SK-N-SH treated with all-trans-retinoic acid at 6 μM for 48 hours (cell line): Measurements from ENCODE around the gene NSMF.

Experiments
- ATAC-seq: fragments of 200-7000 bp; cut with Tn5 transposase; 3 replicates; pipeline ENCODE4 v1.9.1; 2020; ENCODE audit warnings: mild to moderate bottlenecking, moderate library complexity
- ARNTL ChIP-seq: fragments of 450-650 bp; formaldehyde crosslinking; IDR thresholded peaks from 2 replicates; pipeline ENCODE4 v1.5.0; 2020; ENCODE audit warnings: low read depth, mild to moderate bottlenecking, moderate library complexity, borderline replicate concordance
- BACH2 ChIP-seq: fragments of 250-450 bp; sonication (Bioruptor Pico); IDR thresholded peaks from 2 replicates; pipeline ENCODE4 v1.9.0; 2021; ENCODE audit warnings: mild to moderate bottlenecking, borderline replicate concordance
- ESRRG ChIP-seq: fragments of 250-450 bp; sonication (Bioruptor Pico); IDR thresholded peaks from 2 replicates; pipeline ENCODE4 v1.6.1; 2021; ENCODE audit warnings: mild to moderate bottlenecking
- GLIS3 ChIP-seq: fragments of 250-450 bp; sonication (Bioruptor Pico); IDR thresholded peaks from 2 replicates; pipeline ENCODE4 v1.5.0; 2020; ENCODE audit warnings: mild to moderate bottlenecking, moderate library complexity
- ISL1 ChIP-seq: fragments of 250-450 bp; sonication (Bioruptor Pico); IDR thresholded peaks from 2 replicates; pipeline ENCODE4 v2.1.2; 2022; ENCODE audit warnings: mild to moderate bottlenecking, moderate library complexity
- PPARA ChIP-seq: fragments of 250-450 bp; sonication (Bioruptor Pico); IDR thresholded peaks from 2 replicates; pipeline ENCODE4 v1.5.0; 2020; ENCODE audit warnings: mild to moderate bottlenecking, borderline replicate concordance
- RARB ChIP-seq: fragments of 250-450 bp; sonication (Bioruptor Pico); IDR thresholded peaks from 2 replicates; pipeline ENCODE4 v1.8.0; 2021; ENCODE audit warnings: mild to moderate bottlenecking, moderate library complexity
- SNAI2 ChIP-seq: fragments of 250-450 bp; sonication (Bioruptor Pico); IDR thresholded peaks from 2 replicates; pipeline ENCODE4 v1.5.0; 2020; ENCODE audit warnings: mild to moderate bottlenecking, moderate library complexity
- TCF4 ChIP-seq: fragments of 250-450 bp; sonication (Bioruptor Pico); IDR thresholded peaks from 2 replicates; pipeline ENCODE4 v1.8.0; 2021; ENCODE audit warnings: mild to moderate bottlenecking, moderate library complexity, borderline replicate concordance
- ZC3H10 ChIP-seq: fragments of 250-450 bp; sonication (Bioruptor Pico); IDR thresholded peaks from 2 replicates; pipeline ENCODE4 v1.5.1; 2021; ENCODE audit warnings: mild to moderate bottlenecking, moderate library complexity
- ZFP3 ChIP-seq: fragments of 250-450 bp; sonication (Bioruptor Pico); IDR thresholded peaks from 2 replicates; pipeline ENCODE4 v1.5.0; 2020; ENCODE audit warnings: mild to moderate bottlenecking, moderate library complexity
- ZFP30 ChIP-seq: fragments of 450-650 bp; formaldehyde crosslinking; IDR thresholded peaks from 2 replicates; pipeline ENCODE4 v1.5.0; 2022; ENCODE audit warnings: mild to moderate bottlenecking, moderate library complexity
- ZNF565 ChIP-seq: fragments of 450-650 bp; formaldehyde crosslinking; conservative IDR thresholded peaks from 2 replicates; pipeline ENCODE4 v1.5.0; 2020; ENCODE audit warnings: low read depth, mild to moderate bottlenecking, moderate library complexity
- ZNF8 ChIP-seq: fragments of 450-650 bp; formaldehyde crosslinking; IDR thresholded peaks from 2 replicates; pipeline ENCODE4 v1.5.0; 2020; ENCODE audit warnings: mild to moderate bottlenecking, moderate library complexity
- TF ChIP-seq, protein P1 (sequence below): fragments of 250-450 bp; sonication (Bioruptor Pico); IDR thresholded peaks from 2 replicates; pipeline ENCODE4 v1.8.0; 2021; ENCODE audit warnings: low read depth, mild to moderate bottlenecking, moderate library complexity, borderline replicate concordance
- TF ChIP-seq, protein P2 (sequence below): fragments of 250-450 bp; sonication (Bioruptor Pico); IDR thresholded peaks from 2 replicates; pipeline ENCODE4 v1.8.0; 2020; ENCODE audit warnings: mild to moderate bottlenecking, moderate library complexity, borderline replicate concordance
- TF ChIP-seq, protein P3 (sequence below): fragments of 250-450 bp; sonication (Bioruptor Pico); IDR thresholded peaks from 2 replicates; pipeline ENCODE4 v1.5.1; 2021; ENCODE audit warnings: mild to moderate bottlenecking, moderate library complexity
- TF ChIP-seq, protein P4 (sequence below): fragments of 250-450 bp; sonication (Bioruptor Pico); IDR thresholded peaks from 2 replicates; pipeline ENCODE4 v1.5.1; 2020; ENCODE audit warnings: low read depth, mild to moderate bottlenecking, moderate library complexity

The NSMF gene

DNA sequence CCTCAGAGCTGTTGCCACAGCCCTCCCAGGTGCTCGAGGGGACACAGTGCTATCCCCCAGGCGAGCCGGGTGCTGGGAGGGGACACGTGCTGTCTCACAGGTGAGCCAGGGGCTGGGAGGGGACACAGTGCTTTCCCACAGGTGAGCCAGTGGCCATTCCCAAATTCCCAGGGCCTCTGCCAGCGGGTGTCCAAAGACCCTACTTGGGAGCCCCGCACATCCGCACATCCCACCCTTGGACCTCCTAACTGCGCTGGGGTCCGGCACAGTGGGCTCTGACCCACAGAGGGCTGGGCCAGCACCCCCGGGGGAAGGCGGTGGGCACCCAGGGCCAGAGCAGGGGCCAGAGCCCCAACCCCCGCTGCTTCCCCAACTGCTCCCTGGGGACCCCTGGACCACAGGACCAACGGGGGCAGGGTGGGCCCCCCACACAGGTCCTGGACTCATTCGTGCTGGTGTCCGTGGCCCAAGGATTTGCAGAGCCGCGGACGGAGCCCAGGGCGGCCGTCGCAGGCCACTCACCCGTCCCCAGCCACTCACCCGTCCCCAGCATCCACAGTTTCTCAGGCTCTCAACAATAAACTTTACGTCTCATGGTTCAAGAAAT is 54.1 kb downstream of the NSMF start:
- TF ChIP-seq TCF4 (CRISPR knock-in tag) (no peak), ZC3H10 (CRISPR knock-in tag) (no peak)
- TF ChIP-seq, all 23 proteins: peak for 0
- ATAC-seq: no peak

DNA sequence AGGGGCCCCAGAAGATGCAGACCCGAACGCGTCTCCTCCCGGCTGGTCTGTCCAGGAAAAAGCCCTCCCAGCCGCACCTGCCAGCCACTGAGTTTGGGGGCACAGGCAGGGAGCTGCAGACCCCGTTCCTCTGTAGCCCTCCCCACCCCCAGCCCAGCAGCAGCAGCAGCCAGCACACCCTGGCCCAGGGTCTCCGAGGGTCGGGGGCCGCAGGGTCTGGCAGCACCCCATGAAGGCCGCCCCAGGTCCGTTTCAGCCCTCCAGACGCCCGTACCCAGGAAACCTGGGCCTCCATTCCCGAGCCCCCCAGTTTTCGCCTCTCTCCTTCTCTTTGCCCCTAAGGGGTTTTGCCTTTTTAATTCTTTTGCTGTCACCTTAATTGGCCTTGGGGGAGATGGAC is 55.9 kb downstream of the NSMF start:
- TF ChIP-seq, protein P1, sequence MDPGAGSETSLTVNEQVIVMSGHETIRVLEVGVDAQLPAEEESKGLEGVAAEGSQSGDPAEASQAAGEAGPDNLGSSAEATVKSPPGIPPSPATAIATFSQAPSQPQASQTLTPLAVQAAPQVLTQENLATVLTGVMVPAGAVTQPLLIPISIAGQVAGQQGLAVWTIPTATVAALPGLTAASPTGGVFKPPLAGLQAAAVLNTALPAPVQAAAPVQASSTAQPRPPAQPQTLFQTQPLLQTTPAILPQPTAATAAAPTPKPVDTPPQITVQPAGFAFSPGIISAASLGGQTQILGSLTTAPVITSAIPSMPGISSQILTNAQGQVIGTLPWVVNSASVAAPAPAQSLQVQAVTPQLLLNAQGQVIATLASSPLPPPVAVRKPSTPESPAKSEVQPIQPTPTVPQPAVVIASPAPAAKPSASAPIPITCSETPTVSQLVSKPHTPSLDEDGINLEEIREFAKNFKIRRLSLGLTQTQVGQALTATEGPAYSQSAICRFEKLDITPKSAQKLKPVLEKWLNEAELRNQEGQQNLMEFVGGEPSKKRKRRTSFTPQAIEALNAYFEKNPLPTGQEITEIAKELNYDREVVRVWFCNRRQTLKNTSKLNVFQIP (CRISPR knock-in tag): no peak
- TF ChIP-seq ESRRG (CRISPR knock-in tag): no peak
- no peak for TF ChIP-seq ZFP30 (CRISPR knock-in tag)
- no peak for TF ChIP-seq ISL1 (CRISPR knock-in tag)
- TF ChIP-seq ZNF8 (CRISPR knock-in tag): no peak
- TF ChIP-seq, protein P2, sequence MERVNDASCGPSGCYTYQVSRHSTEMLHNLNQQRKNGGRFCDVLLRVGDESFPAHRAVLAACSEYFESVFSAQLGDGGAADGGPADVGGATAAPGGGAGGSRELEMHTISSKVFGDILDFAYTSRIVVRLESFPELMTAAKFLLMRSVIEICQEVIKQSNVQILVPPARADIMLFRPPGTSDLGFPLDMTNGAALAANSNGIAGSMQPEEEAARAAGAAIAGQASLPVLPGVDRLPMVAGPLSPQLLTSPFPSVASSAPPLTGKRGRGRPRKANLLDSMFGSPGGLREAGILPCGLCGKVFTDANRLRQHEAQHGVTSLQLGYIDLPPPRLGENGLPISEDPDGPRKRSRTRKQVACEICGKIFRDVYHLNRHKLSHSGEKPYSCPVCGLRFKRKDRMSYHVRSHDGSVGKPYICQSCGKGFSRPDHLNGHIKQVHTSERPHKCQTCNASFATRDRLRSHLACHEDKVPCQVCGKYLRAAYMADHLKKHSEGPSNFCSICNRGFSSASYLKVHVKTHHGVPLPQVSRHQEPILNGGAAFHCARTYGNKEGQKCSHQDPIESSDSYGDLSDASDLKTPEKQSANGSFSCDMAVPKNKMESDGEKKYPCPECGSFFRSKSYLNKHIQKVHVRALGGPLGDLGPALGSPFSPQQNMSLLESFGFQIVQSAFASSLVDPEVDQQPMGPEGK (CRISPR knock-in tag): no peak
- TF ChIP-seq GLIS3 (CRISPR knock-in tag): no peak
- no peak for TF ChIP-seq PPARA (CRISPR knock-in tag)
- TF ChIP-seq, all 23 proteins: peak for 0
- ATAC-seq: no peak

DNA sequence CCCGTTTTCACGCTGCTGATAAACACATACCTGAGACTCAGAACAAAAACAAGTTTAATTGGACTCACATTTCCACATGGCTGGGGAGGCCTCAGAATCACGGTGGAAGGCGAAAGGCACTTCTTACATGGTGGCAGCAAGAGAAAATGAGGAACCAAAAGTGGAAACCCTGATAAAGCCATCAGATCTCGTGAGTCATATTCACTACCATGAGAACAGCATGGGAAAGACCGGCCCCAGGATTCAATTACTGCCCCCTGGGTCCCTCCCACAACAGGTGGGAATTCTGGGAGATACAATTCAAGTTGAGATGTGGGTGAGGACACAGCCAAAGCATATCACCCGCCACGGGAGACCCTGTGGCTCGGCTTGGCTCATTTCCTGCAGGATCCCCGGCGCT is 56.4 kb downstream of the NSMF start:
- TF ChIP-seq ARNTL (no peak), ZFP3 (no peak), ESRRG (CRISPR knock-in tag) (no peak), GLIS3 (CRISPR knock-in tag) (no peak), RARB (no peak), ZC3H10 (CRISPR knock-in tag) (no peak), TCF4 (CRISPR knock-in tag) (no peak), SNAI2 (CRISPR knock-in tag) (no peak), ISL1 (CRISPR knock-in tag) (no peak), BACH2 (no peak), ZNF565 (CRISPR knock-in tag) (no peak), ZNF8 (CRISPR knock-in tag) (no peak), PPARA (CRISPR knock-in tag) (no peak)
- TF ChIP-seq, protein P3, sequence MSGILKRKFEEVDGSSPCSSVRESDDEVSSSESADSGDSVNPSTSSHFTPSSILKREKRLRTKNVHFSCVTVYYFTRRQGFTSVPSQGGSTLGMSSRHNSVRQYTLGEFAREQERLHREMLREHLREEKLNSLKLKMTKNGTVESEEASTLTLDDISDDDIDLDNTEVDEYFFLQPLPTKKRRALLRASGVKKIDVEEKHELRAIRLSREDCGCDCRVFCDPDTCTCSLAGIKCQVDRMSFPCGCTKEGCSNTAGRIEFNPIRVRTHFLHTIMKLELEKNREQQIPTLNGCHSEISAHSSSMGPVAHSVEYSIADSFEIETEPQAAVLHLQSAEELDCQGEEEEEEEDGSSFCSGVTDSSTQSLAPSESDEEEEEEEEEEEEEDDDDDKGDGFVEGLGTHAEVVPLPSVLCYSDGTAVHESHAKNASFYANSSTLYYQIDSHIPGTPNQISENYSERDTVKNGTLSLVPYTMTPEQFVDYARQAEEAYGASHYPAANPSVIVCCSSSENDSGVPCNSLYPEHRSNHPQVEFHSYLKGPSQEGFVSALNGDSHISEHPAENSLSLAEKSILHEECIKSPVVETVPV (CRISPR knock-in tag): no peak
- TF ChIP-seq, protein P2 (CRISPR knock-in tag): no peak
- TF ChIP-seq, protein P1 (CRISPR knock-in tag): no peak
- TF ChIP-seq, protein P4, sequence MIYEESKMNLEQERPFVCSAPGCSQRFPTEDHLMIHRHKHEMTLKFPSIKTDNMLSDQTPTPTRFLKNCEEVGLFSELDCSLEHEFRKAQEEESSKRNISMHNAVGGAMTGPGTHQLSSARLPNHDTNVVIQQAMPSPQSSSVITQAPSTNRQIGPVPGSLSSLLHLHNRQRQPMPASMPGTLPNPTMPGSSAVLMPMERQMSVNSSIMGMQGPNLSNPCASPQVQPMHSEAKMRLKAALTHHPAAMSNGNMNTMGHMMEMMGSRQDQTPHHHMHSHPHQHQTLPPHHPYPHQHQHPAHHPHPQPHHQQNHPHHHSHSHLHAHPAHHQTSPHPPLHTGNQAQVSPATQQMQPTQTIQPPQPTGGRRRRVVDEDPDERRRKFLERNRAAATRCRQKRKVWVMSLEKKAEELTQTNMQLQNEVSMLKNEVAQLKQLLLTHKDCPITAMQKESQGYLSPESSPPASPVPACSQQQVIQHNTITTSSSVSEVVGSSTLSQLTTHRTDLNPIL (CRISPR knock-in tag): no peak
- ATAC-seq: no peak
